Fibroblast of the aortic adventitia (primary cell): ENCODE results near the gene MAB21L4. TPM values are rescaled to one million over a fixed set of nuclear protein-coding genes. Genes with fewer than 3 reads are reported as not detected.

ENCODE experiments used
- DNase-seq: peaks from one replicate; pipeline ENCODE4 v3.0.0-alpha.2; 2010; ENCODE audit warnings: low read depth
- H3K4me3 ChIP-seq: 2 replicates; pipeline ENCODE4 v1.5.1; 2011; ENCODE audit warnings: low read depth, mild to moderate bottlenecking, control low read depth, low read length, moderate library complexity
- total RNA-seq: library from RNA; depleted of rRNA; stranded (reverse); fragments of >200 nt; gene quantifications from 2 replicates; pipeline ENCODE4 v1.2.3, GENCODE V29; 2012; ENCODE audit warnings: low replicate concordance
- TF ChIP-seq, protein P1 (sequence below): IDR thresholded peaks from 2 replicates; pipeline ENCODE4 v1.5.1; 2011; ENCODE audit warnings: mild to moderate bottlenecking, low read length, control low read depth, inconsistent platforms; ENCODE audit not compliant: insufficient read depth

Gene MAB21L4
- total RNA-seq, 1 donor, result not detected

GRCh38 chr2:240906911-240907590 is 11.1 kb upstream of the MAB21L4 start:
- TF ChIP-seq, protein P1, sequence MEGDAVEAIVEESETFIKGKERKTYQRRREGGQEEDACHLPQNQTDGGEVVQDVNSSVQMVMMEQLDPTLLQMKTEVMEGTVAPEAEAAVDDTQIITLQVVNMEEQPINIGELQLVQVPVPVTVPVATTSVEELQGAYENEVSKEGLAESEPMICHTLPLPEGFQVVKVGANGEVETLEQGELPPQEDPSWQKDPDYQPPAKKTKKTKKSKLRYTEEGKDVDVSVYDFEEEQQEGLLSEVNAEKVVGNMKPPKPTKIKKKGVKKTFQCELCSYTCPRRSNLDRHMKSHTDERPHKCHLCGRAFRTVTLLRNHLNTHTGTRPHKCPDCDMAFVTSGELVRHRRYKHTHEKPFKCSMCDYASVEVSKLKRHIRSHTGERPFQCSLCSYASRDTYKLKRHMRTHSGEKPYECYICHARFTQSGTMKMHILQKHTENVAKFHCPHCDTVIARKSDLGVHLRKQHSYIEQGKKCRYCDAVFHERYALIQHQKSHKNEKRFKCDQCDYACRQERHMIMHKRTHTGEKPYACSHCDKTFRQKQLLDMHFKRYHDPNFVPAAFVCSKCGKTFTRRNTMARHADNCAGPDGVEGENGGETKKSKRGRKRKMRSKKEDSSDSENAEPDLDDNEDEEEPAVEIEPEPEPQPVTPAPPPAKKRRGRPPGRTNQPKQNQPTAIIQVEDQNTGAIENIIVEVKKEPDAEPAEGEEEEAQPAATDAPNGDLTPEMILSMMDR, result no peak
- H3K4me3 ChIP-seq, result no peak overlapping the region
- DNase-seq, result no peak

DNA sequence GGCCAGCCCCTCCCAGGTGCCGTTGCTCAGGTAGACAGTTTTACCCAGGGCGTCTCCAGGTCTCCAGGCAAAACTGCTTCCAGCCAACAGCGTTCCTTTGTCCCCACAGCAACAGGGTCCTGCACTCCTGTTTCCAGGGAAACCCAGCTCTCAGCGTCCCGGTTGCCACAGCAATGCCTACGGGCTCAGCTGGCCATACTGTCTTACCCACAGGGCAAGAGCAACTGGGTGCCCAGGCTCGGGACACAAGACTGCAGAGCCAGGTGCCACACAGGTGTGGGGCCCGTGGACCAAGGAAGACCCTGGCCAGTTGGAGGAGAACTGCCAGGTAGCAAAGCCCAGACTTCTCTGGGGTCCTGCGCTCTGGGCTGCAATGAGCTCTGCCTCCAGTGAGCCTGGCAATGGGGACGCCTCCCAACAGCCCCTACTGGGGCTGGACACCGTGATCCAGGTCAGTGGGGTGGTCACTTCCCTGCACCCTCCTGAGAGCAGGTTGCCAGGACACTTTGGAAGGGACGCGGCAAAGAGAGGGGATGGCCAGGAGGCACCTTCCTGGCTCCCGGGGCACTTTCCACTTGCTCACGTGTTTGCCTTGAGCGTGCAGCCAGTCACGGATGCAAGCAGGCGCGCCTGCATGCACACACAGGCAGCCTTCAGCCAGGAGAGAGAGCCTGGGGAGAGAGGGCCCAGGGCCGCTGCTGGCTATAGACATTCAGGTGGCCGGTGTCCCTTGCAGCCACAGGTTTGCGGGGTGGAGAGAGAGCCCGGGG is 10.4 kb upstream of the MAB21L4 start, which contains the start of gene CROCC2:
CROCC2 (plus strand) TSS at position 196 of the 770 bp plus-strand sequence; CDS start at position 374, 178 bp downstream.
- DNase-seq, result no peak
- TF ChIP-seq, protein P1, result no peak
- no peak within 1 kb of the TSS for H3K4me3 ChIP-seq

GRCh38 chr2:240905176-240905781 is 9.3 kb upstream of the MAB21L4 start:
- TF ChIP-seq, protein P1, result no peak
- DNase-seq, result no peak
- H3K4me3 ChIP-seq, result no peak overlapping the region

GRCh38 chr2:240904216-240905175 is 8.5 kb upstream of the MAB21L4 start:
- no peak for DNase-seq
- no peak overlapping the region for H3K4me3 ChIP-seq
- TF ChIP-seq, protein P1, result no peak

GRCh38 chr2:240903191-240904060 is 7.5 kb upstream of the MAB21L4 start:
- DNase-seq, result no peak
- TF ChIP-seq, protein P1, result no peak
- no peak overlapping the region for H3K4me3 ChIP-seq
